ENCODE measurements around the gene MRO.

The MRO gene

GRCh38 chr18:50848991-50849390 lies 29.2 kb upstream of the MRO start:
- H3K79me2 ChIP-seq (ENCODE audit: low read length) = no peaks in the 10 kb centered on the region
- H3K4me2 ChIP-seq (ENCODE audit: low read length) = no peak overlapping the region
- TF ChIP-seq EZH2phosphoT487 (IDR thresholded peaks at IDR 0.05; ENCODE audit: low read depth) = no peak
- no peak for TF ChIP-seq CTCF (IDR thresholded peaks at IDR 0.05; ENCODE audit: low read depth, low read length)
- 0 out of 2 replicates have a peak, but pooled peaks cover 2% of the 10 kb centered on the region for H3K9me3 ChIP-seq (ENCODE audit: insufficient read depth, low read length)
- H3K9ac ChIP-seq (ENCODE audit: low read length) = no peak overlapping the region
- no peak overlapping the region for H3K27ac ChIP-seq (ENCODE audit: low read length)
- H2AFZ ChIP-seq (ENCODE audit: low read depth, low read length) = no peak overlapping the region
- no peak overlapping the region for H3K4me3 ChIP-seq (ENCODE audit: low read length)
- H3K36me3 ChIP-seq (replicated peaks; ENCODE audit: low read depth, low read length) = no peaks in the 10 kb centered on the region
- no peaks in the 10 kb centered on the region for H3K4me1 ChIP-seq (ENCODE audit: low read length)
- peaks cover 9% of the 10 kb centered on the region for H3K27me3 ChIP-seq (ENCODE audit: low read depth, low read length)
- no peaks in the 10 kb centered on the region for H4K20me1 ChIP-seq (ENCODE audit: insufficient read depth, low read length)

DNA sequence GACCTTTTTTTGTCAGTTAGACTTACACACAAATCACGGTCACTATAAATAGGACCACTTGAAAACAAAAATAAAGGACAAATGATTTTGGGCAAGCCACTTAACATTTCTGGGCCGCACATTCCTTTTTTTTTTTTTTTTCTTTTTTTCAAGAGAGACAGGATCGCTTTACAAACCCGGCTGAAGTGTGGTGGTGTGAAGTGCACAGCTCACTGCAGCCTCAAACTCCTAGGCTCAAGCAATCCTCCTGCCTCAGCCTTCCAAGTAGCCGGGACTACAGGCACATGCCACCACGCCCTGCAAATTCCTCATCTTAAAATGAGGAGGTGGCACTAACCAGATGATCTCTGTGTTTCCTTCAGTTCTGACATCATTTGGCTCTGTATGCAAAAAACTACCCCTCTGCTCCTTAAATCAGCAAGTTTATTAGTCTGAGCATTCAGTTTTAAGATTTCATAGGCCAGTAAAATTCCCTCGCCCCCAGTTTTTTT lies 28.3 kb upstream of the MRO start:
- Histone ChIP-seq H4K20me1 (ENCODE audit: insufficient read depth, low read length) (no peaks in the 10 kb centered on the region), H2AFZ (ENCODE audit: low read depth, low read length) (no peak overlapping the region)
- TF ChIP-seq CTCF (IDR thresholded peaks at IDR 0.05; ENCODE audit: low read depth, low read length) (no peak), EZH2phosphoT487 (IDR thresholded peaks at IDR 0.05; ENCODE audit: low read depth) (no peak)

GRCh38 chr18:50847192-50847591 lies 27.4 kb upstream of the MRO start:
- Histone ChIP-seq H3K4me2 (ENCODE audit: low read length) (no peak overlapping the region), H3K27ac (ENCODE audit: low read length) (no peak overlapping the region), H4K20me1 (ENCODE audit: insufficient read depth, low read length) (no peaks in the 10 kb centered on the region), H3K27me3 (ENCODE audit: low read depth, low read length) (peaks cover 6% of the 10 kb centered on the region; the same call in 1 of the 2 replicates), H3K9me3 (ENCODE audit: insufficient read depth, low read length) (no peaks in the 10 kb centered on the region), H3K79me2 (ENCODE audit: low read length) (no peaks in the 10 kb centered on the region), H2AFZ (ENCODE audit: low read depth, low read length) (no peak overlapping the region), H3K4me1 (ENCODE audit: low read length) (no peaks in the 10 kb centered on the region), H3K9ac (ENCODE audit: low read length) (no peak overlapping the region), H3K4me3 (ENCODE audit: low read length) (no peak overlapping the region), H3K36me3 (replicated peaks; ENCODE audit: low read depth, low read length) (no peaks in the 10 kb centered on the region)
- TF ChIP-seq CTCF (IDR thresholded peaks at IDR 0.05; ENCODE audit: low read depth, low read length) (no peak), EZH2phosphoT487 (IDR thresholded peaks at IDR 0.05; ENCODE audit: low read depth) (no peak)

More for the DNA sequence above, 28.3 kb upstream of the MRO start:
- Histone ChIP-seq H3K9me3 (ENCODE audit: insufficient read depth, low read length) (no peaks in the 10 kb centered on the region), H3K36me3 (replicated peaks; ENCODE audit: low read depth, low read length) (no peaks in the 10 kb centered on the region), H3K4me1 (ENCODE audit: low read length) (no peaks in the 10 kb centered on the region), H3K27ac (ENCODE audit: low read length) (no peak overlapping the region), H3K27me3 (ENCODE audit: low read depth, low read length) (peaks cover 6% of the 10 kb centered on the region; the same call in 1 of the 2 replicates), H3K79me2 (ENCODE audit: low read length) (no peaks in the 10 kb centered on the region), H3K4me2 (ENCODE audit: low read length) (no peak overlapping the region), H3K4me3 (ENCODE audit: low read length) (no peak overlapping the region), H3K9ac (ENCODE audit: low read length) (no peak overlapping the region)

DNA sequence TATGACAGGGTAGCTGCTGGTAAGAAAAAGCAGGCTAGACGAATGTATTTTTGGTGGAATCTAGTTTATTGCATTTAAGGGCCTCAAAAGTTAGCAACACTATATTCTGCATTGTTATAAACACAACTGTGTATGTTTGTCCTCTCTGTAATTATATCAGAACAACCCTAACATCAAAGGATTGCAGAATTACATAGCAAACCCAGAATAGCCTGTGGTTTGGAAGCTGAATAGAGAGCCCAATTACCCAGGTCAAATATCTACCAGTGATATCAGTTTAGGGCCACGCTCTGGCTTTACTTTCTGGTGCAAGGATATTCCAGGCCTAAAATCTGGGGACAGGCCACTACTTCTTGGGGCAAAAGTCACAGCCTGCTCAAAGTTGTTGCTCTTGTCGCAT lies 25.1 kb upstream of the MRO start:
- Histone ChIP-seq H3K4me1 (ENCODE audit: low read length) (no peaks in the 10 kb centered on the region), H3K9ac (ENCODE audit: low read length) (no peak overlapping the region), H3K27ac (ENCODE audit: low read length) (no peak overlapping the region), H3K9me3 (ENCODE audit: insufficient read depth, low read length) (no peaks in the 10 kb centered on the region), H3K79me2 (ENCODE audit: low read length) (no peaks in the 10 kb centered on the region), H3K36me3 (replicated peaks; ENCODE audit: low read depth, low read length) (no peaks in the 10 kb centered on the region), H3K4me2 (ENCODE audit: low read length) (no peak overlapping the region), H3K27me3 (ENCODE audit: low read depth, low read length) (peaks cover 20% of the 10 kb centered on the region), H3K4me3 (ENCODE audit: low read length) (no peak overlapping the region), H4K20me1 (ENCODE audit: insufficient read depth, low read length) (no peaks in the 10 kb centered on the region), H2AFZ (ENCODE audit: low read depth, low read length) (no peak overlapping the region)
- TF ChIP-seq CTCF (IDR thresholded peaks at IDR 0.05; ENCODE audit: low read depth, low read length) (no peak), EZH2phosphoT487 (IDR thresholded peaks at IDR 0.05; ENCODE audit: low read depth) (no peak)
